Activated CD4-positive, alpha-beta T cell treated with anti-CD3 and anti-CD28 coated beads for 36 hours (primary cell): ENCODE measurements around the gene CERS6. TPM values are rescaled to one million over a fixed set of nuclear protein-coding genes. Genes with fewer than 3 reads are reported as not detected.

Experiments
- ATAC-seq: fragments of 200-7000 bp; cut with Tn5 transposase; one replicate; pipeline ENCODE4 v1.10.0; 2021; ENCODE audit warnings: mild to moderate bottlenecking, moderate library complexity
- CTCF ChIA-PET: fragments of 350-600 bp; sonication (Branson Sonifier 250); formaldehyde crosslinking; loops from one replicate; lab custom pipeline; 2021; ENCODE audit warnings: antibody characterized with exemption; lab: Charles Lee
- POLR2A ChIA-PET: fragments of 350-600 bp; sonication (Branson Sonifier 250); formaldehyde crosslinking; loops from one replicate; lab custom pipeline; 2021; ENCODE audit warnings: antibody characterized with exemption, inconsistent platforms; lab: Charles Lee
- DNase-seq: peaks from one replicate; pipeline ENCODE4 v3.0.0-alpha.2; 2020
- H3K27ac Mint-ChIP-seq: one replicate; pipeline ENCODE4 v1.8.0; 2021; ENCODE audit warnings: mixed read lengths
- H3K27me3 Mint-ChIP-seq: one replicate; pipeline ENCODE4 v1.8.0; 2021; ENCODE audit warnings: mixed read lengths
- H3K36me3 Mint-ChIP-seq: one replicate; pipeline ENCODE4 v1.8.0; 2021; ENCODE audit warnings: low read depth, mixed read lengths
- H3K4me1 Mint-ChIP-seq: one replicate; pipeline ENCODE4 v1.8.0; 2021; ENCODE audit warnings: mixed read lengths
- H3K4me3 Mint-ChIP-seq: one replicate; pipeline ENCODE4 v1.8.0; 2021; ENCODE audit warnings: mild to moderate bottlenecking, moderate library complexity, mixed read lengths
- H3K9me3 Mint-ChIP-seq: one replicate; pipeline ENCODE4 v1.8.0; 2021; ENCODE audit warnings: low read depth, mixed read lengths
- intact Hi-C, 2 experiments: fragments of 100-400 bp; cut with DNase I in 1 of 2; cut with micrococcal nuclease in 1 of 2; formaldehyde crosslinking; loops; one replicate each; pipeline versions ENCODE4 v1.14.2 to v1.15.1; 2022 to 2024; cut with DNase I, micrococcal nuclease
- total RNA-seq, 2 experiments: library from RNA; stranded (reverse); gene quantifications; one replicate each; pipeline ENCODE4 v1.2.3, GENCODE V29; 2021

The CERS6 gene
- total RNA-seq, 2 experiments from 2014 or later, result 12.9 to 13.1 TPM

DNA sequence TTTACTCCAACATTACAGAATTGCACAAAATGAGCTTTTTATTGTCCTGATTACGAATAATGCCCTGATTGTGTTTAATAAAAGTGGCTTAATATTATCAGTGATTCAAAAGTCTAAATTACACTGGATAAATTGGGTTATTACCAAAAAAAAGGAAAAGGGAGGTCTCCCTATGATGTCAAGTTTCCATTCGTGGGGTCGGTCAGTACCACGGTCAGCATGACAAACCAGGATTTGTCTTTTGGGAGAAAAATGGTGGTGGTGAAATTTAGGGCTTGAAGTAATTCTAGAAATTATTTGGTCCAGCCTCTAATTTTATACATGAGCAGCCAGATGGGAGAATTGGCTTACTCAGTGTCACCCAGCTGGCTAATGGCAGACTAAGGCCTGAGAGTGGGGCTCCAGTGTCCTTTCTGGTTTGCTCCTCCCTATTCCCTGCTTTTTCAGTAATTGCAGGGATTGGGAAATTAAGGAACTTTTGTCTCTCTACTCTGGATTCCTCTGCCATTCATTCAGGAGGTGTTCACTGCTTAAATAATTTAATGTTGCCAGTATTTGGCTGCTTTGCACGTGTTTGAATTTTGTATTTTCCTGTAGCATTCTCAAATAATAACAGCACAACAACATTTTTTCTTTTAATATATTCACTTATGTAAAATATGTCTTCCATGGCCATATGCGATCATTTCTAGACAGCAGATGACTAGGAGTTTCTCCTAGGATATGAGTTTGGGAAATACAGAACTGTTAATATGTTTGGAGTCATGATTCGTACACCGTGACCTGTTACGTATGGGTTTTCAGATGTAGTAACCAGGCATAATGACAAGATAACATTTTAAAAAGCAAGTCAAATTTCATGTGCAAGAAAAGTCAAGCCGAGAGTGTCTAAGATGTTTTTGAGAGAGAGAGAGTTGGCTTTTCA lies 217.5 kb downstream of the CERS6 start:
- ATAC-seq, result no peak
- H3K9me3 Mint-ChIP-seq, result no peaks in the 10 kb centered on the region
- H3K36me3 Mint-ChIP-seq, result peaks cover 4% of the 10 kb centered on the region
- H3K4me1 Mint-ChIP-seq, result peaks cover 8% of the 10 kb centered on the region
- no peak overlapping the region for H3K27ac Mint-ChIP-seq
- intact Hi-C loops, result no loop called here
- no peak for DNase-seq
- no peaks in the 10 kb centered on the region for H3K27me3 Mint-ChIP-seq
- no peak overlapping the region for H3K4me3 Mint-ChIP-seq
- ChIA-PET CTCF (no interaction called here), POLR2A (interaction anchor here (0.6 kb wide), 1 partner anchor 212 kb away, joined by 3 read pairs; no protein-coding TSS in a partner anchor)

- H3K4me3 Mint-ChIP-seq, result no peak overlapping the region
- H3K36me3 Mint-ChIP-seq, result peaks cover 2% of the 10 kb centered on the region
- ATAC-seq (no peak), DNase-seq (no peak)
- H3K9me3 Mint-ChIP-seq, result no peaks in the 10 kb centered on the region
- intact Hi-C loops, result no loop called here
- CTCF ChIA-PET, result no interaction called here
- no peak overlapping the region for H3K27ac Mint-ChIP-seq
- POLR2A ChIA-PET, result no interaction called here
- H3K27me3 Mint-ChIP-seq, result no peaks in the 10 kb centered on the region
- no peaks in the 10 kb centered on the region for H3K4me1 Mint-ChIP-seq
These were observed 222.2 kb downstream of the CERS6 start for GRCh38 chr2:168678153-168678853.

DNA sequence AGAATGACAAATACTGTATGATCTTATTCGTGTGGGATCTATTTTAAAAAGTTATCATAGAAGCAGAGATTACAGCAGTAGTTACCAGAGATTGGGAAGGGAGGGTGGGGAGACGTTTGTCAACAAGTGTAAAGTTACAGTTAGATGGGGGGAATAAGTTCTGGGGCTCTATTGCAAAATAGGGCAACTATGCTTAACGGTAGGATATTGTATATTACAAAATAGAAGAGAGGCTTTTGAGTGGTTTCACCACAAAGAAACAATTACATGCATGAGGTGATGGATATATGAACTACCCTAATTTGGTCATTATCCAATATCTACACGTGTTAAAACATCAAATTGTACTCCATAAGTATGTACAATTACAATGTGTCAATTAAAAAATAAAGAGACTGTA lies 223.0 kb downstream of the CERS6 start:
- POLR2A ChIA-PET, result no interaction called here
- CTCF ChIA-PET, result no interaction called here
- Mint-ChIP-seq H3K27me3 (no peaks in the 10 kb centered on the region), H3K27ac (no peak overlapping the region), H3K9me3 (no peaks in the 10 kb centered on the region), H3K4me3 (no peak overlapping the region), H3K4me1 (no peaks in the 10 kb centered on the region), H3K36me3 (peaks cover 2% of the 10 kb centered on the region)
- DNase-seq (no peak), ATAC-seq (no peak)
- intact Hi-C loops, result no loop called here

- intact Hi-C loops, result no loop called here
- H3K4me1 Mint-ChIP-seq, result no peaks in the 10 kb centered on the region
- no peak overlapping the region for H3K4me3 Mint-ChIP-seq
These were observed 223.8 kb downstream of the CERS6 start for GRCh38 chr2:168679741-168680310.

DNA sequence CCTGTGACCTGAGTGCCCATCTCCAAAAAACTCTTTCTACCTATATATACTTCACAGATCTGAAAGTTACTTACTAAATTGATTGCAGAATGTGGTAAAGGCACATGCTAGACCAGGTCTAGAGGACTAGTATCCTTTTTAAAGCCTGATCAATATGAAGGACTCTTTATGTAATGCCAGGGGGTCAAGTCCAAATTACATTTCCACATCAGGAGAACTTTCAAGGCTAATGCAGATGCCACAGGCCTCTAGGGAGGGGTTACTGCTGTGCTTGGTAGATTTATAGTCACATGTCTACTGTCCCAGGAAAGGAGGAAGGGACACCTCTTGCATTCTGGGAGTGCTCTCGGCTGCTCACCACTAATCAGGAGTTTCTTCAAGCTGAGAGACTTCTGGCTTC lies 227.9 kb downstream of the CERS6 start:
- Mint-ChIP-seq H3K9me3 (no peaks in the 10 kb centered on the region), H3K27me3 (no peaks in the 10 kb centered on the region), H3K4me1 (no peaks in the 10 kb centered on the region), H3K27ac (no peak overlapping the region), H3K36me3 (no peaks in the 10 kb centered on the region), H3K4me3 (no peak overlapping the region)
- ATAC-seq (no peak), DNase-seq (no peak)
- POLR2A ChIA-PET, result no interaction called here
- intact Hi-C loops, result no loop called here
- CTCF ChIA-PET, result no interaction called here

More at GRCh38 chr2:168679741-168680310, 223.8 kb downstream of the CERS6 start:
- Mint-ChIP-seq H3K27ac (no peak overlapping the region), H3K9me3 (no peaks in the 10 kb centered on the region), H3K27me3 (no peaks in the 10 kb centered on the region), H3K36me3 (peaks cover 2% of the 10 kb centered on the region)
- ATAC-seq (no peak), DNase-seq (no peak)
- CTCF ChIA-PET, result interaction anchor here (0.6 kb wide), 1 partner anchor 24 kb away, joined by 3 read pairs; no protein-coding TSS in a partner anchor
- POLR2A ChIA-PET, result no interaction called here

- no peak overlapping the region for H3K4me3 Mint-ChIP-seq
- no peaks in the 10 kb centered on the region for H3K4me1 Mint-ChIP-seq
- H3K36me3 Mint-ChIP-seq, result no peaks in the 10 kb centered on the region
- intact Hi-C loops, result no loop called here
- no peak overlapping the region for H3K27ac Mint-ChIP-seq
- ATAC-seq (no peak), DNase-seq (no peak)
- CTCF ChIA-PET, result interaction anchor here (1.4 kb wide), 1 partner anchor 9 kb away, joined by 5 read pairs; no protein-coding TSS in a partner anchor
- no peaks in the 10 kb centered on the region for H3K27me3 Mint-ChIP-seq
- H3K9me3 Mint-ChIP-seq, result no peaks in the 10 kb centered on the region
- POLR2A ChIA-PET, result no interaction called here
These were observed 229.0 kb downstream of the CERS6 start for GRCh38 chr2:168684921-168685599.

DNA sequence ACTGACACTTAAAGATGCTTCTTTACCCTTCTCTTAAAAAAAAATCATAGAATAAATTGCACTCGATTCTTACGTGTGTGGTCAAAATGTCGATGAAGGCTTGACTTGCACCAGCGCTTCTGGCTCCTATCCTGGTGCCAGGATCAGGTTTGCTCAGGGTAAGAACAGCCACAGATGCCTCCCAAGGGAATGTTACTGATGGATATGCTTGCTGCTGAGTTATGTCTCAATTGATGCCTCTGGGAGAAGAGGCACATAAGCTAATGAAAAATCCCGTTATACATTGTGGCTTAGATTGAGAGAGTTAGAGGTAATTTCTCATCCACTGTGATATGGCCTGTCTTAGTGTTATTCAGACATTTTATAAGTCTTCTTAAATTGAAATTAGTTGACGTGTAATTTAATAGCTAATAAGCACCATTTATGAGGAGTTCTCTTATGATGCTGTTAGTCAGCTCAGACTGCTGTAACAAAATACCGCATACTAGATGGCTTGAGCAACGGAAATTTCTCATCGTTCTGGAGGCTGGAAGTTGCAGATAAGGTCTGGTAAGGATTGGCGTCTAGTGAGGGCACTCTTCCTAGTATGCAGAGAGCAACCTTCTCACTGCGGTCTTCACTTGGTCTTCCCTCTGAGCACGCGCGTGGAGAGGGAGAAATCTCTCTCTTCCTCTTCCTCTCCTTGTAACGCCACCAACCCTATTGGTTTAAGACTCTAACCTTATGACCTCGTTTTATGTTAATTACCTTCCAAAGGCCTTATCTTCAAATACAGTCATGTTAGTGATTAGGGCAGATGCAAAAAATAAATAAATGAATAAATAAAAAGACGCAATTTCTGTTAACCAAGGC lies 229.8 kb downstream of the CERS6 start:
- no peaks in the 10 kb centered on the region for H3K4me1 Mint-ChIP-seq
- no peaks in the 10 kb centered on the region for H3K36me3 Mint-ChIP-seq
- no peaks in the 10 kb centered on the region for H3K27me3 Mint-ChIP-seq
- ChIA-PET CTCF (interaction anchor here (1.4 to 1.8 kb wide), 2 partner anchors 9 to 339 kb away, joined by 5 to 9 read pairs; no protein-coding TSS in a partner anchor), POLR2A (interaction anchor here (0.7 kb wide), 1 partner anchor 471 kb away, joined by 3 read pairs; no protein-coding TSS in a partner anchor)
- no peak for DNase-seq
- H3K9me3 Mint-ChIP-seq, result no peaks in the 10 kb centered on the region
- H3K4me3 Mint-ChIP-seq, result no peak overlapping the region
- no peak overlapping the region for H3K27ac Mint-ChIP-seq
- no peak for ATAC-seq
- intact Hi-C loops, result loop anchor here in 1 of 2 experiments (2.0 kb wide), 1 partner anchor 339 kb away; no protein-coding TSS in a partner anchor

DNA sequence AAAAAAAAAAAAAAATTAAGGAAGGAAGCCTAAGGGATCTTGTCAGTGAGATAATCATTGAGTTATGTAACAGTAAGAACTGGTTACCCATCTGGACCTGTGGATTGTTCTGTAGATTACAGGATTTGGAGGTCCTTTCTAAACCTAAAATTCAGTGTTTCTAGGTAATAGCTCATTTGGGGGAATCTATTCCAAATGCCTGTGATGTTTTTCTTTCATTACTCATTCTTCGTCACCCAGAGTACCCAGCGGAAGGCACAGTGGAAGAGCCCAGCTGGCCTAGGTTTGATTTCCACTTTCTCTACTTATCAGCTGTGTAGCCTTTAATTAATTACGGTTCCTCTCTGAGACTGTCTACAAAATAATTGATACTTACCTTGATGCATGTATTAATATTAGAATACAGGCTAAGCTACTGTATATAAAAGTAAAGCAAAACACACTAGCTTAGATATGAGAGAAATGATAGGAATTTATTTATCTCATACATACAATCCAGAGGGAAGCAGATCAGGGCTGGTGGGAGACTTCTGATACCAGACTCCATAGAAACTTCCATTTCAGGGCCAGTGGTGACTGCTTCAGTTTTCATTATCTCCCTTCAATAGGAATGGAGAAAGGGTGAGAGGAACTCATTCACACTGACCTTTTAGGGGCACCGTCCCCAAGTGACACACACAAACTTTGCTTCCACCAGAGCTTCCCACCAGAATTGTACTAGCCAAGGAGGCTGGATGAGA lies 230.6 kb downstream of the CERS6 start:
- ChIA-PET CTCF (interaction anchor here (0.7 to 1.8 kb wide), 3 partner anchors 21 to 340 kb away, joined by 3 to 9 read pairs (median 4); no protein-coding TSS in a partner anchor), POLR2A (no interaction called here)
- intact Hi-C loops, result loop anchor here (1.0 to 2.0 kb wide), 2 partner anchors 339 to 340 kb away; no protein-coding TSS in a partner anchor
- no peaks in the 10 kb centered on the region for H3K27me3 Mint-ChIP-seq
- H3K4me3 Mint-ChIP-seq, result no peak overlapping the region
- H3K4me1 Mint-ChIP-seq, result peaks cover 2% of the 10 kb centered on the region
- H3K27ac Mint-ChIP-seq, result no peak overlapping the region
- peaks cover 8% of the 10 kb centered on the region for H3K36me3 Mint-ChIP-seq
- ATAC-seq (no peak), DNase-seq (no peak)
- no peaks in the 10 kb centered on the region for H3K9me3 Mint-ChIP-seq

DNA sequence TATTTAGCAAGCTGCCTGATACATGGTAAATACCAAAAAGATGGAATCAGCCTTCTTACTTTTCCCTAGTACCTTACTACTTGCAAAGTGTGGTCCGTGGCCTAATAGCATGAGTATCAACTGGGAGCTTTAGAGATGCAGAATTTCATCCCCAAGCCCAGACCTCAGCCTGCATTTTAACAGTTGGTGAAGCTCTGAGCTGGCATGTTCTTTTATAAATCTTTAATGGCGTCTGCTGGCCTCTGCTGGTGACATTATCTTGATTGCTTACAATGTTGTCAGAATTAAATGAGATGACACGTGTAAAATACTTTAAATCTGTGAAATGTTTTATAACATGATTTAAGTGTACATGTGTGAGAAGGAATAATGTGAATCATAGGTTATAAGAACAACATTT lies 231.2 kb downstream of the CERS6 start:
- Mint-ChIP-seq H3K4me1 (peaks cover 9% of the 10 kb centered on the region), H3K27ac (no peak overlapping the region), H3K9me3 (no peaks in the 10 kb centered on the region), H3K36me3 (peaks cover 11% of the 10 kb centered on the region), H3K27me3 (no peaks in the 10 kb centered on the region), H3K4me3 (no peak overlapping the region)
- POLR2A ChIA-PET, result no interaction called here
- peak; percentile 22 for DNase-seq
- ATAC-seq, result no peak
- intact Hi-C loops, result loop anchor here (1.0 to 2.0 kb wide), 2 partner anchors 340 to 341 kb away; no protein-coding TSS in a partner anchor
- CTCF ChIA-PET, result interaction anchor here (0.6 to 1.8 kb wide), 4 partner anchors 22 to 764 kb away, joined by 3 to 9 read pairs (median 4); no protein-coding TSS in a partner anchor
